Osteoblast (primary cell): ENCODE measurements around the gene SNX30. TPM values are rescaled to one million over a fixed set of nuclear protein-coding genes. Genes with fewer than 3 reads are reported as not detected.

Experiments used
- DNase-seq: peaks from one replicate; pipeline ENCODE4 v3.0.0; 2011; ENCODE audit warnings: low spot score, mixed read lengths; ENCODE audit not compliant: insufficient read length; ENCODE audit errors: missing footprints
- H2AFZ ChIP-seq: 2 replicates; pipeline ENCODE4 v1.6.0; 2011; ENCODE audit warnings: mild to moderate bottlenecking, low read length
- H3K27ac ChIP-seq: 2 replicates; pipeline ENCODE4 v1.5.1; 2011; ENCODE audit warnings: mild to moderate bottlenecking, low read depth, low read length, moderate library complexity
- H3K27me3 ChIP-seq: 2 replicates; pipeline ENCODE4 v1.6.0; 2012; ENCODE audit warnings: mild to moderate bottlenecking, control low read depth, inconsistent platforms, low read length, moderate library complexity; ENCODE audit not compliant: insufficient read depth
- H3K36me3 ChIP-seq: 2 replicates; pipeline ENCODE4 v1.5.1; 2011; ENCODE audit warnings: mild to moderate bottlenecking, low read length, control low read depth, moderate library complexity; ENCODE audit not compliant: insufficient read depth
- H3K4me1 ChIP-seq: 2 replicates; pipeline ENCODE4 v1.5.1; 2011; ENCODE audit warnings: mild to moderate bottlenecking, low read length, control low read depth, moderate library complexity; ENCODE audit not compliant: insufficient read depth
- H3K4me2 ChIP-seq: 2 replicates; pipeline ENCODE4 v1.6.0; 2011; ENCODE audit warnings: mild to moderate bottlenecking, low read length; ENCODE audit not compliant: insufficient read depth
- H3K4me3 ChIP-seq: fragments of 200-600 bp; sonication (generic); 3 replicates; pipeline ENCODE4 v1.5.1; 2012; ENCODE audit warnings: mild to moderate bottlenecking, low read length, inconsistent platforms; ENCODE audit not compliant: insufficient read depth
- H3K79me2 ChIP-seq: 2 replicates; pipeline ENCODE4 v1.6.0; 2012; ENCODE audit warnings: mild to moderate bottlenecking, low read length, control low read depth, inconsistent platforms; ENCODE audit not compliant: insufficient read depth
- H3K9me3 ChIP-seq: 2 replicates; pipeline ENCODE4 v1.5.1; 2011; ENCODE audit warnings: low read depth, low read length, control low read depth
- H4K20me1 ChIP-seq: 2 replicates; pipeline ENCODE4 v1.6.0; 2012; ENCODE audit warnings: mild to moderate bottlenecking, low read length, control low read depth; ENCODE audit not compliant: insufficient read depth
- CTCF ChIP-seq: IDR thresholded peaks from 2 replicates; pipeline ENCODE4 v1.5.1; 2011; ENCODE audit warnings: mild to moderate bottlenecking, low read depth, low read length, moderate library complexity; ENCODE audit errors: extremely low read depth
- total RNA-seq: library from RNA; depleted of rRNA; stranded (reverse); fragments of >200 nt; gene quantifications from 2 replicates; pipeline ENCODE4 v1.2.3, GENCODE V29; 2012

SNX30 gene
- total RNA-seq, 1 donor, result 38.7 TPM

- Histone ChIP-seq H2AFZ (no peak overlapping the region), H3K4me1 (no peaks in the 10 kb centered on the region), H4K20me1 (no peaks in the 10 kb centered on the region), H3K4me2 (no peak overlapping the region), H3K9me3 (no peaks in the 10 kb centered on the region), H3K27ac (no peak overlapping the region), H3K4me3 (no peak overlapping the region), H3K27me3 (no peaks in the 10 kb centered on the region), H3K36me3 (no peaks in the 10 kb centered on the region), H3K79me2 (no peaks in the 10 kb centered on the region)
- DNase-seq, result no peak
- TF ChIP-seq CTCF, result peak; percentile 32
These were observed 7.2 kb upstream of the SNX30 start for GRCh38 chr9:112743216-112743836.

- no peaks in the 10 kb centered on the region for H4K20me1 ChIP-seq
- no peak overlapping the region for H3K4me3 ChIP-seq
- DNase-seq, result no peak
- H3K36me3 ChIP-seq, result no peaks in the 10 kb centered on the region
- H3K27me3 ChIP-seq, result no peaks in the 10 kb centered on the region
- no peak overlapping the region for H3K4me2 ChIP-seq
- no peaks in the 10 kb centered on the region for H3K4me1 ChIP-seq
- H3K79me2 ChIP-seq, result no peaks in the 10 kb centered on the region
- H3K9me3 ChIP-seq, result no peaks in the 10 kb centered on the region
- no peak overlapping the region for H3K27ac ChIP-seq
- TF ChIP-seq CTCF, result no peak
- no peak overlapping the region for H2AFZ ChIP-seq
These were observed 6.4 kb upstream of the SNX30 start for GRCh38 chr9:112744177-112744576.

DNA sequence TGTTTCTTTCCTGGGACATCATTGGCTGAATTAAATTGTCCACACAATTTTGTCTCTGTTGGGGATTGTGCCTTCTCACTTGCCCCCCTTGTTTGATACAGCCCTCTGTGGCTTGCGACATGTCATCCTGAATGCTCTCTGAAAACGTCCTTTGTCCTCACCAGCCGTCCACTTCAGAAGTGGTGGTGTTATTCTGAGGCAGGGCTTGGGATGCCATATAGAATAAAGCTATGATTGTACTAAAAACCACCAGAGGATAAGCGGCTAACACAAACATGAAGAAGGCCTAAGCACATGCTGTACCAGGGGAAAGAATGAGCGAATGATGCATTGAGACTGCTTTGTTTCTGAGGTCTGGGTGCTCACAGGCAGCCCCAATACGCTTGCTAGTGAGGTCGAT is 3.5 kb upstream of the SNX30 start:
- Histone ChIP-seq H3K9me3 (no peaks in the 10 kb centered on the region), H3K4me2 (no peak overlapping the region), H3K4me1 (peaks cover 14% of the 10 kb centered on the region), H3K4me3 (no peak overlapping the region), H3K27ac (no peak overlapping the region), H2AFZ (peak overlapping the region; percentile 44), H3K36me3 (no peaks in the 10 kb centered on the region), H3K27me3 (no peaks in the 10 kb centered on the region), H4K20me1 (peaks cover 6% of the 10 kb centered on the region), H3K79me2 (peaks cover 14% of the 10 kb centered on the region)
- TF ChIP-seq CTCF, result no peak
- DNase-seq, result peak; percentile 65

- H3K9me3 ChIP-seq, result no peaks in the 10 kb centered on the region
- peak overlapping the region; percentile 94 for H3K4me2 ChIP-seq
- no peak for DNase-seq
- H3K27ac ChIP-seq, result peak overlapping the region; percentile 35
- peaks cover 33% of the 10 kb centered on the region for H3K79me2 ChIP-seq
- no peak for TF ChIP-seq CTCF
- H3K36me3 ChIP-seq, result no peaks in the 10 kb centered on the region
- peaks cover 50% of the 10 kb centered on the region for H3K4me1 ChIP-seq
- H3K4me3 ChIP-seq, result peak overlapping the region; percentile 87
- peak overlapping the region; percentile 78 for H2AFZ ChIP-seq
- no peaks in the 10 kb centered on the region for H3K27me3 ChIP-seq
- peaks cover 16% of the 10 kb centered on the region for H4K20me1 ChIP-seq
These were observed 150 bp downstream of the SNX30 start for GRCh38 chr9:112750764-112751055.
